ENCODE measurements around the gene STX4. TPM values are rescaled to one million over a fixed set of nuclear protein-coding genes. Genes with fewer than 3 reads are reported as not detected.

Gene STX4
- total and polyA plus RNA-seq, 4 donors, result 11.4 to 22.1 (median 17.4) TPM

- H3K9ac ChIP-seq (ENCODE audit: low read depth in 1 of 2, low read length in 2 of 2), result no peak overlapping the region
- no peaks in the 10 kb centered on the region for H3K27me3 ChIP-seq (ENCODE audit: control insufficient read depth in 4 of 4, insufficient read depth in 4 of 4, low read length in 3 of 4)
- no peak overlapping the region for H3K4me3 ChIP-seq (ENCODE audit: low read depth in 1 of 3, low read length in 3 of 3)
- WGBS, result 93% methylated on average over 9 of the region's 9 CpGs
- H3K27ac ChIP-seq (ENCODE audit: low read depth in 1 of 2, low read length in 2 of 2), result no peak overlapping the region
- no peak for DNase-seq (ENCODE audit: low spot score)
- no peaks in the 10 kb centered on the region for H3K36me3 ChIP-seq (ENCODE audit: control insufficient read depth in 4 of 4, insufficient read depth in 3 of 4, low read depth in 1 of 4, low read length in 3 of 4)
- H3K4me1 ChIP-seq (ENCODE audit: control insufficient read depth in 4 of 4, insufficient read depth in 4 of 4, low read length in 3 of 4), result peaks cover 3 to 29% (median 21%) of the 10 kb centered on the region in 4 donors
- TF ChIP-seq CTCF (IDR thresholded peaks at IDR 0.05; ENCODE audit: low read depth, low read length, missing input control) (no peak), TAF1 (conservative IDR thresholded peaks at IDR 0.05) (no peak), JUND (IDR thresholded peaks at IDR 0.05) (no peak), FOXA1 (IDR thresholded peaks at IDR 0.05) (no peak), NR2F2 (IDR thresholded peaks at IDR 0.05) (no peak), ATF3 (IDR thresholded peaks at IDR 0.05) (no peak)
- no peaks in the 10 kb centered on the region for H3K9me3 ChIP-seq (ENCODE audit: control insufficient read depth in 4 of 4, low read length in 3 of 4)
These were observed 30.5 kb upstream of the STX4 start for GRCh38 chr16:31002862-31003341.

DNA sequence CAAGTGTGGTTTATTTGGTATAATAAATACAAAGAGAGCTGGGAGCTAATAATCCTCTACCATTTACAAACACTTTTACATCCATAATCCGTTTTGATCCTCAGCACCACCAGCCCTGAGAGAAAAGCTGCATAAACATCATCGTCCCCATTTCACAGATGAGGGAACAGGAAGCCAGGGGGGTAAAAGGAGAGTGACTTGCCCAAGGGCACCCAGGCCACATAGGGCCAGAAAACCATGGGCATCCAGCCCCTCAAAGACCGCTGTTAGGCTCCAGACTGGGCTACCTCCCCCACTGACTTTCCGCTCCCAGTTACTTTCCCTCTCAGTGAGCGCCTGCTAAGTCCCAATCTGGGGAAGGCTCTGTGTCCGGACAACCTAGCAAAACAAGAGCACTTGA, 29.6 kb upstream of the STX4 start:
- 93% methylated on average over 6 of the region's 6 CpGs for WGBS
- no peak overlapping the region for H3K4me3 ChIP-seq (ENCODE audit: low read depth in 1 of 3, low read length in 3 of 3)
- H3K9me3 ChIP-seq (ENCODE audit: control insufficient read depth in 4 of 4, low read length in 3 of 4), result no peaks in the 10 kb centered on the region
- H3K27ac ChIP-seq (ENCODE audit: low read depth in 1 of 2, low read length in 2 of 2), result no peak overlapping the region
- H3K4me1 ChIP-seq (ENCODE audit: control insufficient read depth in 4 of 4, insufficient read depth in 4 of 4, low read length in 3 of 4), result peaks cover 3 to 21% (median 14%) of the 10 kb centered on the region in 4 donors
- no peak overlapping the region for H3K9ac ChIP-seq (ENCODE audit: low read depth in 1 of 2, low read length in 2 of 2)
- H3K27me3 ChIP-seq (ENCODE audit: control insufficient read depth in 4 of 4, insufficient read depth in 4 of 4, low read length in 3 of 4), result no peaks in the 10 kb centered on the region
- H3K36me3 ChIP-seq (ENCODE audit: control insufficient read depth in 4 of 4, insufficient read depth in 3 of 4, low read depth in 1 of 4, low read length in 3 of 4), result no peaks in the 10 kb centered on the region
- DNase-seq (ENCODE audit: low spot score), result no peak
- TF ChIP-seq JUND (IDR thresholded peaks at IDR 0.05), result no peak

GRCh38 chr16:31004658-31005057, 28.7 kb upstream of the STX4 start:
- 73% methylated on average over 2 of the region's 2 CpGs for WGBS
- no peak for DNase-seq (ENCODE audit: low spot score)
- Histone ChIP-seq H3K4me3 (ENCODE audit: low read depth in 1 of 3, low read length in 3 of 3) (no peak overlapping the region), H3K27me3 (ENCODE audit: control insufficient read depth in 4 of 4, insufficient read depth in 4 of 4, low read length in 3 of 4) (no peaks in the 10 kb centered on the region), H3K4me1 (ENCODE audit: control insufficient read depth in 4 of 4, insufficient read depth in 4 of 4, low read length in 3 of 4) (peaks cover 3 to 12% (median 7%) of the 10 kb centered on the region in 4 donors), H3K9ac (ENCODE audit: low read depth in 1 of 2, low read length in 2 of 2) (no peak overlapping the region), H3K36me3 (ENCODE audit: control insufficient read depth in 4 of 4, insufficient read depth in 3 of 4, low read depth in 1 of 4, low read length in 3 of 4) (no peaks in the 10 kb centered on the region), H3K9me3 (ENCODE audit: control insufficient read depth in 4 of 4, low read length in 3 of 4) (no peaks in the 10 kb centered on the region), H3K27ac (ENCODE audit: low read depth in 1 of 2, low read length in 2 of 2) (no peak overlapping the region)
- TF ChIP-seq ATF3 (IDR thresholded peaks at IDR 0.05) (no peak), HNF4G (IDR thresholded peaks at IDR 0.05) (no peak), YY1 (IDR thresholded peaks at IDR 0.05) (no peak), EGR1 (IDR thresholded peaks at IDR 0.05; ENCODE audit: low read depth in 2 of 2) (no peak), SP1 (IDR thresholded peaks at IDR 0.05) (no peak), HNF4A (conservative IDR thresholded peaks at IDR 0.05) (no peak), FOXA1 (IDR thresholded peaks at IDR 0.05) (no peak), GABPA (IDR thresholded peaks at IDR 0.05 in 1 of 2, conservative IDR thresholded peaks at IDR 0.05 in 1 of 2) (no peak), CTCF (IDR thresholded peaks at IDR 0.05; ENCODE audit: low read depth, low read length, missing input control) (no peak), RAD21 (IDR thresholded peaks at IDR 0.05) (no peak), JUND (IDR thresholded peaks at IDR 0.05) (no peak)
- TF ChIP-seq, protein P1, sequence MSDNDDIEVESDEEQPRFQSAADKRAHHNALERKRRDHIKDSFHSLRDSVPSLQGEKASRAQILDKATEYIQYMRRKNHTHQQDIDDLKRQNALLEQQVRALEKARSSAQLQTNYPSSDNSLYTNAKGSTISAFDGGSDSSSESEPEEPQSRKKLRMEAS (IDR thresholded peaks at IDR 0.05), result no peak
- TF ChIP-seq, protein P2, sequence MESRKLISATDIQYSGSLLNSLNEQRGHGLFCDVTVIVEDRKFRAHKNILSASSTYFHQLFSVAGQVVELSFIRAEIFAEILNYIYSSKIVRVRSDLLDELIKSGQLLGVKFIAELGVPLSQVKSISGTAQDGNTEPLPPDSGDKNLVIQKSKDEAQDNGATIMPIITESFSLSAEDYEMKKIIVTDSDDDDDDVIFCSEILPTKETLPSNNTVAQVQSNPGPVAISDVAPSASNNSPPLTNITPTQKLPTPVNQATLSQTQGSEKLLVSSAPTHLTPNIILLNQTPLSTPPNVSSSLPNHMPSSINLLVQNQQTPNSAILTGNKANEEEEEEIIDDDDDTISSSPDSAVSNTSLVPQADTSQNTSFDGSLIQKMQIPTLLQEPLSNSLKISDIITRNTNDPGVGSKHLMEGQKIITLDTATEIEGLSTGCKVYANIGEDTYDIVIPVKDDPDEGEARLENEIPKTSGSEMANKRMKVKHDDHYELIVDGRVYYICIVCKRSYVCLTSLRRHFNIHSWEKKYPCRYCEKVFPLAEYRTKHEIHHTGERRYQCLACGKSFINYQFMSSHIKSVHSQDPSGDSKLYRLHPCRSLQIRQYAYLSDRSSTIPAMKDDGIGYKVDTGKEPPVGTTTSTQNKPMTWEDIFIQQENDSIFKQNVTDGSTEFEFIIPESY (IDR thresholded peaks at IDR 0.05), result no peak

All from liver (tissue), 9 donors.